Hematopoietic multipotent progenitor cell treated with erythropoietin and hydrocortisone succinate and interleukin-3 and kit ligand, for 15 days (in vitro differentiated cells): Measurements from ENCODE around the gene NRP1.
"Not testable (repeated sequence)": the region's sequence is repeated elsewhere in the genome, so short reads cannot be mapped to it uniquely, and the experiment has no call there.

Experiments
- DNase-seq: peaks from one replicate; pipeline ENCODE4 v3.0.0-alpha.2; 2015; ENCODE audit warnings: low spot score

The NRP1 gene

DNA sequence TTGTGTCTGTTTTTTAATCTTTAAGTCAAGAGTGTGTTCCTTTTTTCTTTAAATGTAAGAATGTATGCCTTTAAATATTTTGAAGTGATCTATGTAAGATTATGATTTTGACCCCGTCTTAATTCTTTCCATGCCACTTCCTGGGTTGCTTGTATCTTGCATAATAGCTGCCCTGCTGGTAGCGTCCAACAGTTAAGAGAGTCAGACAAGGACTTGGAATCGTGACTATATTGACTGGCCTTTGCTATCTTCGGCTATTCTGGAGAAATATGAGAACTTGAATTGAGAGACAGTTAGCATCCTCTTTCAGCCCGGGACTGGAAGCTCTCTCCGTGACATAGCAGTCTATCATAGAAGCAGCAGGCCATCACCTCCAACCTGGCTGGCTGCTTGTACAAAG lies 13.0 kb downstream of the NRP1 start:
- DNase-seq: no peak

DNA sequence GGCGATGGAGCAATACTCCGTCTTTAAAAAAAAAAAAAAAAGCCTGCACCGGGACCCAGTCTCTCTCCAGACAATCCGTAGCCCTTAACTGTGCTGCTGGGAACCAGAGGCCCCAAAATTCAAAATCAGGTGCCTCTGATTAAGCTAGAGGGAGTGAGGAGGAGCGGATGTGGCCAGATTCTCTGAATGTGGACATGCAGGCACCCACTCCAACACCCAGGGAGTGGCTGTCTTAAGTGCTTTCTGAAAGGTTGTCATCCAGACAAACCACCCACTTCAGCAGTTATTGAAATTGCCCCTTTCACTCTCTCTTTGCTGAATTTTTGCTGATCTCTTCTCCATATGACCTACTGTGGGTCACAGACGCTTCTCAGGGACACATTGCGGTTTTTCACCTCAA lies 14.2 kb downstream of the NRP1 start:
- DNase-seq: no peak

DNA sequence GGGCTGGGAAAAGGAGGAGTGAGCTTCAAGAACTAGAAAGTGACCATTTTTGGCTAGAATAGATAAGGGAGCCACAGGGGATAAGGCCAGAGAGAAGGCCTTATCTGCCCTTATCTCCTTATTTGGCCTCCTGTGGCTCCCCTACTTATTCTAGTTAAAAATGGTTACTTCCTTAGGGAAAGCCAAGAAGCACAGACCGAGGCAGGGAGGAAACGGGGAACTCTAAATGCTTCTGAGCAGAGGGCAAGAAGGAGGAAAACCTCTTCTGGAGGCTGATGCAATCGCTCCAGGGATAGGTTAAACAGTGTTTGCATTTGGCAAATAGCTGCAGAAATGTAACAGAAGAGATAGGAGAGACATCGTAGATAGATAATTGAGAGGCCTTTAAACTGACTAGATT lies 18.6 kb downstream of the NRP1 start:
- DNase-seq: no peak

DNA sequence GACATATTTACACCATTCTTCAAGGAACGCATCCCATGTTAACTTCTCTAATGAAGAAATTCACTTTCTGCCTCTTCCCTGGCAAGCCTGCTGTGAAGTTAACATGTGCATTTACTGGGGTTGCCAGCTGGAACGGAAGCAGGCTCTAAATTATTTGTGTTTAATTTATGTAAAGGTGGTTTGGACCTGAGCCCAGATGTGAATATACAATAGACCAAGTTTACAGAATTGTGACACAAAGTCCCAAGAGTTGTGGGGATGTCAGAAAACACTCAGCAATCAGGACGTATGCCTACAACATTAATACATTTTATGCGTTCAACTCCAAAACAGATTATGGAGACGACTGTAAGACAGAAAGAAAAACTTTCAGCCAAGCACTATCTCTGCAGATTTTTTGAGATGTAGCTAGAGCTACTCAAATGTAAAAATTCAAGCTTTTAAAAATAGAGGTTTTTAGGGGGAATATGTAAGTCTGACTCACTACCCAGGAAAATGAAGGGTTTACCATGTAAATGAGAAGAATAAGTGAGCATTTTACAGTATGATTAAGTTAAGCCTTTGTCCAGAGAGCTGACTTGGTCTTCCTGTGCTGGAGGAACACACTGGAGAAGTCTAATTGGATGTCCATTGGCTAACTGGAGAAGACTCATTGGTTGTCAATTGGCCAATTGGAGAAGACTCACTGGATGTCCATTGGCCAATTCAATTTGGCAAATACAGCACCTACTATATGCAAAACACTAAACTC lies 19.5 kb downstream of the NRP1 start:
- no peak for DNase-seq

DNA sequence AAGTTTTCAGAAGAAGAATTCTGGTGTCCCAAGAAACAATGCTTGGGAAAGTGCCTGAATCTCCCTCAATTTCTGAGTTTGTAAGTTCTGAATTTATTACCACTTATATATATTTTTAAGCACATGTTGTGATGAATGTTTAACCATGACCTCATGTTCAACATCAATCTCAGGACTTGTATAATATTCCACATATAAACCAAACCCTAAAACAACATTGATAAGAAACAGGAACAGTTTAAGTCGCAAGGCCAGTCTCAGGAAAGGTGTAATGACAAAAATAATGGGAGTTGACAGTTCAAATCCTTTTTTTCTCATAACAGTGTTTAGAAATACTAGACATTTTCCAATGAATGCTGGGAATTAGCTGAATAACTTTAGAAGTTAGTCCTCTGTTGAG lies 22.8 kb downstream of the NRP1 start:
- DNase-seq: no peak

DNA sequence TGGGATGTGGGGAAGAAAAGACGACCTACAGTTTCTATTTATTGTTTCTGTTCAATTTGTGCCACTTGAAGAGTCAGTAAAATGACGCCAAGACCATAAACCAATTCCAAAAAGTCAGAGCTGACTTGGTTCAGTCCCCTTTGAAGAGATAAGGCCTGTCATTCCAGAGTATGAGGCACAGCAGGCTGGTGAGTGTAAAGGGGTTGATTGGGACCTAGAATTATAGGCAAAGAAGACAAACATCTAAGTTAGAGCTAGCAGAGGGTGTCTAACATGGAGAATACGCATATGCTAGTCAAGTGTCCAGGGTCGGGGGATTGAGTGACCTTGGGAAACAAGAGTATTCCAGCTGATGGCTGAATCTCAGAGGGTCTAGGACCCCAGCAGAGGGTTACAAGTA lies 23.6 kb downstream of the NRP1 start:
- DNase-seq: no peak

DNA sequence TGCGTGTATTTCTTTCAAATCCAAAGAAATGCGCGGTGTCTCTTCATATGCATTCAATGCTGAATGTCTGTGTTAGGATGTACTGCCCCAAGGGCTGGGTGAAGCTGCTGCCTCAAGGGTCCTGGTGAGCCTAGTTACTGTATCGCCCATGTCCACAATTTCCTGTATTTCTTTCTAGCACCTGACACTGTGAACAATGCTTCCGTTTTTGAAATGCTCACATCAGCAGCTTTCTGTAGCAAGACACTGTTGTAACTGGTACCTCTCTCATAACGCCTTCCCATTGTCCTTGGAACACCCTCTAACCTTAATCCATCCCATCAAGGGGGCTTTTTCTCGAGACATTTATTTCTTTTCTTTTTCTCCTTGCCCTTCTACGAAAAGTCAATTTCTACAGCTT lies 25.1 kb downstream of the NRP1 start:
- DNase-seq: no peak

DNA sequence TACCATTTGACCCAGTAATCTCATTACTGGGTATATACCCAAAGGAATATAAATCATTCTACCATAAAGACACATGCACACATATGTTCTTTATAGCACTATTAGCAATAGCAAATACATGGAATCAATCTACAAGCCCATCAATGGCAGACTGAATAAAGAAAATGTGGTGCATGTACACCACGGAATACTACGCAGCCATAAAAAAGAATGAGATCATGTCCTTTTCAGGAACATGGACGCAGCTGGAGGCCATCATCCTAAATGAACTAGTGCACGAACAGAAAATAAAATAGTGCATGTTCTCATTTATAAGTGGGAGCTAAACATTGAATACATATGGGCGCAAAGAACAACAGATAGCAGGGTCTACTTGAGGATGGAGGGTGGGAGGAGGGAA lies 26.6 kb downstream of the NRP1 start:
- no peak for DNase-seq

DNA sequence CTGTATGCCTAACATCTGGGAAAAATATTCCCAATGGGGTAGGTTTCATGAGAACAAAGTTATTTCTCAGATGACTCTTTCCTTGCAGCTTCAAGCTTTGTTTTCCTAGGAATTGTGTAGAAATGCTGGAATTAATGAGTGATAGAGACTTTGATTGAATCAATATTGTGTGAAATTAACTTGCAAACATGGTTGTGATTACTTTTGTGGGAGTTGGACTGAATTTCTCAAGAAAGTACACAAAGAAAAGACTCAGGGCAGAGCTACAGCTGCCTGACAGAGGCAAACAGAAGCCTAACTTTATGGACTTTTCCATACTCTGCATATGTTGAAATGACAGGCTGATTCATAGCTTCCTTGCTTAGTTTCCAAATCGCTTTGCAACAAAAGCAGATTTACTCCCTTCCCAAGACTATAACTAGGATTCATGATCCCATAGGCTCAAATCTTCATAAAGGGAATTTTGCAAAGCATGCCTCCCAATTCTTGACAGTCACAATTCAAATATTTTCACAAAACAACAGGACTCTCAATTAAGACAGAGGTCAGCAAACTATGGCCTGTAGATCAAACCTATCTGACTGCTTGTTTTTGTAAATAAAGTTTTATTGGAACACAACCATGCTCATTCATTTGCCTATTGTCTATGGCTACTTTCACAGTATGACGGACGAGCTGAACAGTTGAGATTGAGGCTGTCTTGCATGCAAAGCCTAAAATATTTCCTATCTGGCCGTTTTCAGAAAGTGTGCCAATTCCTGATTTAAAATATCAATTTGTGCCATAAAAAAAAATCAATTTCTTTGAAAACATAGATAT lies 27.6 kb downstream of the NRP1 start:
- DNase-seq: no peak

DNA sequence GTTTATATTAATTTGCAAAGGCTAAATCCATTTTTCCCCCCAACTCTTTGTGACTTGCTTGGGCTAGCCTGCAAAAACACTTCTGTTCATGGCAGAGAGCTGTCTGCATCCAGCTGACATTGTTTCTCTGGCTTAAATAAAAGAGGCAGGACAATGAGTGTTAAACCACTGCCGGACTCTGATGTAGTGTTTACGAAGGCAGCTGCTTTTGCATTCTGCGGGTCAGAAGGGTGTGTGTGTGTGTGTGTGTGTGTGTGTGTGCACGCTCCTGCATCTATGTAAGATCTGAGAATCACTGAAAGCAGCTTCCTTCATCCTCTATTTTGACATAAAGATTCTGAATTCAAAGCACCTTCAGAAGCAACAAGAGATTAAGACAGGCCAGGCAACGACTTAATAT lies 28.3 kb downstream of the NRP1 start:
- no peak for DNase-seq

DNA sequence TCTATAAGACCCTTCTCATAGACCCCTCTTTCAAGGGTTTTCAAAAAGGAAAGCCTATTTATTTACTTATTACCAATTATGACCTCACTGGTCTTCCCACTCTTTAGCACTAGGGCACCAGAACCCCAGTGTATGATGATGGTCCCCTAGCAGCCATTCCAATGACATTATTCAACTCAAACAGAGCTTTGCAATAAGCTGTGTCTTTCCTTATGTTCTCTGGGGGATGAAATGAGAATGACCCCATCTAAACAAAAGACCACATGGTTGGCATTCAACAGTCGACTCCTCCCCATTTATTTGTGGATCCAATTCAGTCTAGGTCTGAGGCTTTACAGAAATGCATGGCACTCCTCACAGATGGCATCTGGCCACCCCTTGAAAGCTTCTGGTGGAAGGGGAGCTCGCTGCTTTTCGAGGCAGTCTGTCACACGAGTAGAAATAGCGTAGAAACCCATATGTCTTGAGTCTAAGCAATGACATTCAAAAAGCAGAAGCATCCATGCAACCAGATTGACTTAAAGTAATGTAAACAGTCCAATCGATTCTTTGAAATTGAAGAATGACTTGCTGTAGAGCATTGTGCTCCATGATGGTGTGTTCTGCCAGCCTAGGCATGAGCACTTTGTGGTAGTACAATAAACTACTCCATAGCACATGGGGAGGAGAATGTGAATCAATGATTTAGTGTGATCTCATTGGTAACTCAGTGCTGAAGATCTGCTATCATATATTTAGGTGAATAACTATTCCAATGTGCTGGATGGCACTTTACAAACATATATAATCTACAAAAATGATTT lies 29.8 kb downstream of the NRP1 start:
- DNase-seq: no peak

DNA sequence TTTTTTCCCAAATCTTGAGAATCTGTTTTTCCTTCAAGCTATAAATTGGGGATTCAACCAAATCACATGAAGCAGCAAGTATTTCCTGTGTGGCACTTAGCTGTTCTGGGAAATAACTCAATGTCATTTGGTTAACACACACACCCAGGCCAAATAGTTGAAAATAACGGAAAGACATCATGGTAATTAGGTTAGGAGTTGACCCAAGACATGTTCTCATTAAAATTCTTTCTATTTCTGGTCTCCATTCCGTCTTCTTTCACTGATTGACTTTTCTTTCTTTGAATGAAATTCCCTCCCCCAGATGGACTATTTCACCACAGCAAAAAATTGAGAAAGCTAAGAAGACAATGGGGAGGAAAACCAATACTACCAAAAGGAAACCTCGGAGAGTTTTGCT lies 30.5 kb downstream of the NRP1 start:
- no peak for DNase-seq

DNA sequence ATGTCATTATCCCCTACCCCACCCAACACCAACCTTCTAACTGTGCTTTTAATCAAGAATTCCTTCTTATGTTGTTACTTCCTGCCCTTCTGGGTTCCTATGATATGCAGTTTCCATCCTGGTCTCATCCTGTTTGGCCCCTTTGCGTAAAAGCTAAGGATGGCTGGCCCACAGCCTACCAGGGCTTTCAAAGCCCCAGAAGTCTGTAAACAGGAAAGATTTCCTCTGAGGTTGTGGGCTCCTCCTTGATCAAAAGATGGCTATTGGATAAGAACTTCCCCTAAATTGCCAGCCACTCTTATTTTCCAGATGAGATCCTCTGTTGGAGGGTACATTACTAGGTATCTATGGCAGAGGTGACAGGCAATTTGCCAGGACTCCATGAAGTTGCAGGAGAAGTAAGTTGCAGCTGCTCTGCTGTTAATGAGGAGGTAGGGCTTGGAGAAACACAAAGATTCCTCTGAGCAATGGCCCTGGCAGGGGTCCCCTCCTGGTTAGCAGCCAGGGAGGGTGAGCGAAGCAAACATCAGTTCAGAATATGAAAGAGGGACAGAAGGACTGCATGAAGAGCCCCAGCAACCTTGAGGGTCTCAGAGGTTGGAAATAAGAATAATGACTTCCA lies 32.1 kb downstream of the NRP1 start:
- DNase-seq: no peak

DNA sequence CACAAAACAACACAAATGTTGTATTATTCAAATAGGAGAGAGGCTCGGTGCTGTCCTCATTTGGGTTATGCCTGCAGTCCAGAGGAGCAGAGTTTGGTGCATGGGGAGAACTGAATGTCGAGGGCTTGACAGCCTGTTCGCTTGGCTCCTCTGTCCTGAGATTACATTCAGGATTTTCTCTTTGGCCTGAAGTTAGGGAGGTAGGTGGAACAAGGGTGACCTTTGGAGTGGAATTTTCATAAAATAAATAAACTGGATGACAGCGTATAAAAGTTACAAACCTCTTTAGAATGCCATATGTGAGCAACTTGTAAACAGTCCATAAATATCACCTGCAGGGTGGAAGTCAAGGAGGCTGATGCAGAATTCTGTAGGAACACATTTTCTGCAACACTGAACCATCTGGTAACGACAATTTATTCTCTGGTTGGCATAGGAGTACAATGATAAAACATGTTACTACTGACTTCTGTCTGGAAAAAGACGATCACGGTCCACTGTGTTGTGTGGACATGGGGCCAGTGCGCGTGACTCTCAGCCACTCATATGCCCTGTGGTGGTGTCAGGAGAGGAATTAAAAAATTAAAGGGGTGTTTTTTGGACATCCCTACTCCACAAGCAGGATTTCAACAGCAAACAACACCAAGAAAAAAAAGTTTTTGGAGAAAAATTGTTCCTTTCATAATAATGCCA lies 33.2 kb downstream of the NRP1 start:
- DNase-seq: no peak

DNA sequence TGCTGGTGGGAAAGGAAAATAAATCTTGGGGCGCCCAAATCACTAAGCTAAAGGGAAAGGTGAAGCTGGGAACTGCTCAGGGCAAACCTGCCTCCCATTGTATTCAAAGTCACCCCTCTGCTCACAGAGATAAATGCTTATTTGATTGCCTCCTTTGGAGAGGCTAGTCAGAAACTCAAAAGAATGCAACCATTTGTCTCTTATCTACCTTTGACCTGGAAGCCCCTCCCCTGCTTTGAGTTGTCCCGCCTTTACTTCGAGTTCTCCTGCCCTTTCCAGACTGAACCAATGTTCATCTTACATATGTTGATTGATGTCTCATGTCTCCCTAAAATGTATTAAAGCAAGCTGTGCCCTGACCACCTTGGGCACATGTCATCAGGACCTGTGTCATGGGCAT lies 33.9 kb downstream of the NRP1 start:
- DNase-seq: not testable (repeated sequence)

DNA sequence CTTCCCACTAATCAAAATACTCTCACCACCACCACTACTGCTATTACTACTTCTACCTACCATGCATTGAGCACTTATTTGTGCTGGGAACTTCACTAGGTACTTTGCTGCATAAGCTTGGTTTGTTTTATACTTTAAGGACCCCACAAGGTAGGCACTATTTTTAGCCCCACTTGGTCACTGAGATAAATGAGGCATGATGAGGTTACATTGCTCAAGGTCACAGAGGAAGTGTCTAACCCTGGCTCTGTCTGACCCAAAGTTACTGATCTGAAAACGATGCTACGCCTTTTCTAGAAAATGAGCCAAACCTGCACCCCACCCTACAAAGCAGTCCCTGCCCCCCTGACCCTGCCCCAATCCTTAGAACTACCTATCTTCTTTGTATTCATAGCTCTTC lies 35.6 kb downstream of the NRP1 start:
- no peak for DNase-seq

DNA sequence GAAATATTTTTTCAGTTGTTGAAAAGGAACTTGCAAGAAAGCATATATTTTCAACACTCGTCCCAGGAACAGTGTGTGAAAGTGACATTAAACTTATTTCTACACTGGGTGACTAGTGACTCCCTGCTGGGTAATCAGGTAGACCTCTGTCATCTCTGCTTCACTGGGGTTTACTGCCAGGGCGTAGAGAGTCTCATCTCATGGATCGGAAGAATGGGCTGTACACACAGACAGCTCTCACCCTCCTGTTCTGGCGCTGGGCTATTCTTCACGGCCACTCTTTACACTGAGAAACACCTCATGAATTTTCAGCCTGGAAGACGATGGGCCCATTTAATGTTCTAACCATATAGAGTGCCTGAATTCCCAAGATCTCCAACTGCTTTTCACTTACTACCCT lies 36.4 kb downstream of the NRP1 start:
- no peak for DNase-seq

DNA sequence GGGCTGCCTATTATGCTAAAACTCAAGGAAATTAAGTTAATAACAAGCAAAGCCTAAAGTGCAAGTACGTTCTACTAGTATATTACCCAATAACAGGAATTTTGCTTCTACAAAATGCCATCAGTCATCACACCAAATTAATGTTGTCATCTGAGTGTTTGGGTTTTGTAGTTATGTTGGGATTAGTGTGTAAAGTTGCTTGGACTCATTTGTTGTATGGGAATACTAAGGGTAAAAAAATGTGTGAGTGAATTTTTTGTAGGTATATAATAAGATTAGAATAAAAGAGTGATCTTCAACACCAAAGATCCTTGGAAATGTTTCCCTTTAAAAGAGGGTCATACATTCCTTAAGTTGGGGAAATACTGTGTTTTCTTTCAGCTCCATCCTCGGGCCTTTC lies 38.6 kb downstream of the NRP1 start:
- no peak for DNase-seq

DNA sequence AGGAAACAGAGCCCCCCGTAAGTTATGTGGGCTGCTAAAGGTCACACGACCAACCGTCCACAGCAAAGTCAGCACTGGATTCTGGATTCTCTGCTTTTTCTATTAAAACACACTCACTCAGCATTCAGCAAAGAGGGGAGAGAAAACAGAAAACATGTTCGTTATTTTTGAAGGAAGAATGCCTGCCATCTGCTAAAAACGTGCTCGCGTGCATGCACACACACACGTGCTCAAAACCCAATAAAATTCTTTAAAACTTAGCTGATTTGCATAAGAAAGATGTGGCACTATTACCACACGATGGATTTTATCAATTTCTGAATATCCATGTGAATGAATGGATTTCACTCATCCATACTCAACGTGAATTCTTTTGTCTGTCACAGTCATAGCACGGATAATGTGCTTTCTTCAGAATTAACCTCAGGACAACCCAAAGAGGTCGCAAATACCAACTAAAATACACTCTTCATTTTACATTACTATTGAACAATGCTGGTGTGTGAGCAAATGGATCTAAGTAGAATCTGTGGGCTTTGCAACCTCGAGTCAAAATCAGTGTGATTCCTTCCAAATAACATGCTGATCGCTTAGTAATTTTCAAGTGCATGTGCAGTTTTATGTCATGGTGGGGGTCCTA lies 40.8 kb downstream of the NRP1 start:
- no peak for DNase-seq

DNA sequence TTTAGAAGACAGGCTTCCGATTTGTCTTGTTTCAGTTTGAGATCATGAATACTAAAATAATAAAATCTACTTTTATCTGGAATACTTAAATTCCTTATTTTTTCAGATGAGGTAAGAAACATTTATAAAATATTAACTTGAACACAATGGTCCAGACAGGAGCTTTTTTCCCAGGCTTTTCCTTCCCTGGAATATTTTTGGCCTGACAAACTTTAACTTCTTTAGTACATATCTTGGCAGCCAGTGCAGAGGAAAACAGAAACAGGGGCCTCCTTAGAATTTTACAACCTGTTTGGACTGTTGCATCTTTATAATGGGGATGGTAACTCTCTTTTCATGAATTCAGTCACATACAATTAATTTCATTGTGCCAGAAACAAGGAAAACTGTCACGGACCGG lies 41.4 kb downstream of the NRP1 start:
- DNase-seq: no peak

DNA sequence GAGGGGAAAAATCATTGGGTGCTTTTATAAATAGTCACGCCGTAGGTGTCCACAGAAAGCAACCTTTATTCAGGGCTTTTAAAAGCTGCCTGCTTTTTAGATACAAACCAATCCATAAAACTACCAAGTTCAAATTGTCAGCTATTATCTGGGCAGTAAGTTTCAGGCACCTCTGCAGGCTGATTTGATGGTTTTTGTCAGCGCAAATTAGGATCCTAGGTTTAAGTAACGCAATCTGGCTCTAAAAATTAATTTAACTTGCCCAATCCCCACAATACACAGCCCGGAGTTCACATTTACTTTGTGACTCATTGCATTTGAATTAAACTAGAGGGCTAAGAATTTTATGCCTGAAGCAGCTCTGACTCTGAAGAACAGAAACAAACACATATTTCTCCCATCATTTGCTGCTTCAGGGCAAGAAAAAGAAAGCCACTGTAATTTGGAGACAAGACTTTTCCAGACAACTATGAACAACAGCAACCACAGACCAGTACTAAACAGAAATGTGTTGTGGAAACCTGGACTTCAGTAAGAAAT lies 43.3 kb downstream of the NRP1 start:
- no peak for DNase-seq
